GM21390 (cell line): ENCODE results near the gene RIPOR3.
"Not testable (repeated sequence)": the region's sequence is repeated elsewhere in the genome, so short reads cannot be mapped to it uniquely, and the experiment has no call there.

Experiments used
- ATAC-seq: cut with Tn5 transposase; IDR thresholded peaks from one replicate; pipeline ENCODE4 v1.9.1; 2021; ENCODE audit not compliant: unreplicated experiment

Gene RIPOR3

DNA sequence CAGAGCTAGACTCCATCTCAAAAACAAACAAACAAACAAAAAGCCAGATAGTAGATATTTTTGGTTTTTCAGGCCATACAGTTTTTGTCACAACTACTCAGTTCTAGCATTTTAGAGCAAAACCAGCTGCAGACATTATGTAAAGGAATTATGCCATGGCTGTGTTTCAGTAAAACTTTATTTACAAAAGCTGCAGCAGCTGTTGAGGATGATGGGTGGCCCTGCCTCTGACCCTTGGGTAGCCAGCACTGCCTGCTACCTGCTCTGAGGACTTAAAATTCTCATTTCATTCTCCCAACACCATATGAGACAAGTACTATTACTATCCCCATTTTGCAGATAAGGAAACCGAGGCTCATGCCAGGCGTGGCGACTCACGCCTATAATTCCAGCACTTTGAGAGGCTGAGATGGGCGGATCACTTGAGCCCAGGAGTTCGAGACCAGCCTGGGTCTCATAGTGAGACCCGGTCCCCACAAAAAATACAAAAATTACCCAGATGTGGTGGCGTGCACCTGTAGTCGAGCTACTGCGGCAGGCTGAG lies 56.3 kb downstream of the RIPOR3 start:
- ATAC-seq = no peak

GRCh38 chr20:50634191-50634590 lies 57.2 kb downstream of the RIPOR3 start:
- no peak for ATAC-seq

DNA sequence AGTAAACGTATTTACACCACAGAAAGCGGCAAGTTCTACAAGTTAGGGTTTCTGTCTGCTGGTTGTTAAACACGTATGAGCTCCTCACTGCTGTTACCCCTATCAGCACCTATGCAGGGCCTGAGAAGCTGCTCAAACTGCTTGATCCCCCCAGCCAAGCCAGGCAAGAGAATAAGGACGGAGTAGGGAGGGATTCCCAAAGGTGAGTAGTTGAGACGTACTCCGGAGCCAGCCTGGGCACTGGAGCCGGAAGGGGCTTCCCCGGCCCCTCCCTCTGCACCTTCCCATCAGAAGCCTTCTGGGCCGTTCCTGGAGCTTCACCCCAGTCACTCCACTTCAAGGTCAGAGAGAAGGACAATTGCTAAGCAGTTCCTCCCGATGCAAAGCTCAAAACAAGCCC lies 58.0 kb downstream of the RIPOR3 start:
- no peak for ATAC-seq

GRCh38 chr20:50632701-50633100 lies 58.6 kb downstream of the RIPOR3 start:
- no peak for ATAC-seq

GRCh38 chr20:50632236-50632635 lies 59.1 kb downstream of the RIPOR3 start:
- ATAC-seq = no peak

DNA sequence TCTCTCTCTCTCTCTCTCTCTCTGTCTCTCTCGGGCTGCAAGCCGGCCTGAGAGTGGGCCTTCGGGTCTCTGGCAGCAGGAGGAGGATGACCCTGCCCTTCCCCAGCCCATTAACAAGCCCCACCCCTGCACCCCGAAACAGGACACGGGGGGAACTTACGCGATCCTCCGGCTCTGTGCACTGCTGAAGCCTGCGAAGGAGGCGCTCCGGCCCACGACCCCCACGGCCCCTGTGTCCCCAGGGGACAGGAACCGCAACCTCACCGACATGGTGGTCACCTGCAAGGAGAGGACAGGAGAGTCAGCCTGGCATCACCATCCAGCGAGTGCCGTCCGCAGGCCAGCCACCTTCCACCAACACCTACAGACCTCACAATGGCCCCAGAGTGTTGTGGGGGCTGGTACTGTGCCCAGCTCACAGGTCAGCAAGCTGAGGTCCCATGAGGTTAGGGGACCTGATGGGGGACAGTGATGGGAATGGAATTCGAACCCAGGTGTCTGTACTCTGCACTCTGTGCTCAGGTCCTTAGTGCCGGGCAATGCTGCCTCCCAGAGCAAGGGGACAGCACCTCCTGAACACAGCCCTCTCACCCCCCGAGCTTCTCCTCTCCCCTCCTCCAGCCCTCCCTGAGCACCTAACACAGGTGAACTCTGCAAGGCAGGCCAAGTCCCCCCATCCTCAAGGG lies 60.6 kb downstream of the RIPOR3 start:
- ATAC-seq = no peak

GRCh38 chr20:50629670-50630045 lies 61.7 kb downstream of the RIPOR3 start:
- ATAC-seq = no peak

GRCh38 chr20:50628853-50629669 lies 62.3 kb downstream of the RIPOR3 start:
- no peak for ATAC-seq

- no peak for ATAC-seq
Observed at GRCh38 chr20:50628332-50628731, 63.0 kb downstream of the RIPOR3 start.

GRCh38 chr20:50627747-50628146 lies 63.6 kb downstream of the RIPOR3 start:
- ATAC-seq = no peak

- ATAC-seq = no peak
Observed at GRCh38 chr20:50625986-50626677, 65.2 kb downstream of the RIPOR3 start.

GRCh38 chr20:50624351-50625016 lies 66.9 kb downstream of the RIPOR3 start:
- no peak for ATAC-seq

- no peak for ATAC-seq
Observed at GRCh38 chr20:50621068-50621665, 70.2 kb downstream of the RIPOR3 start.

GRCh38 chr20:50620459-50620858 lies 70.9 kb downstream of the RIPOR3 start:
- ATAC-seq = not testable (repeated sequence)

GRCh38 chr20:50618537-50618936 lies 72.8 kb downstream of the RIPOR3 start:
- ATAC-seq = no peak

DNA sequence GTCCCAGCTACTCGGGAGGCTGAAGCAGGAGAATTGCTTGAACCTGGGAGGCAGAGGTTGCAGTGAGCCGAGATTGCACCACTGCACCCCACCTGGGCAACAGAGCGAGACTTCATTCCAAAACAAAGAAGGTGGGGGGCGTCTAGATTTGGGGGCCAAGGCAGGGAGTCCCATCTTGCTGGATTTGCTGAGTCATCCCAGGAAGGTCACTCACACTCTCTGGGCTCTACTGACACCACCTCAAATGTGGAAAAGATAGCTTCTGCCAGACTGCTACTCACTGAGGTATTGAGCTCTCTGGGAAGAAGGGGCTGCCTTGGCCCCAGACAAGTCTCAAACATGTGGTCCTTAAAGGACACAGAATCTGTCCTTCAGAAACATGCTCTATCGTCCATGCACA lies 74.3 kb downstream of the RIPOR3 start:
- no peak for ATAC-seq

DNA sequence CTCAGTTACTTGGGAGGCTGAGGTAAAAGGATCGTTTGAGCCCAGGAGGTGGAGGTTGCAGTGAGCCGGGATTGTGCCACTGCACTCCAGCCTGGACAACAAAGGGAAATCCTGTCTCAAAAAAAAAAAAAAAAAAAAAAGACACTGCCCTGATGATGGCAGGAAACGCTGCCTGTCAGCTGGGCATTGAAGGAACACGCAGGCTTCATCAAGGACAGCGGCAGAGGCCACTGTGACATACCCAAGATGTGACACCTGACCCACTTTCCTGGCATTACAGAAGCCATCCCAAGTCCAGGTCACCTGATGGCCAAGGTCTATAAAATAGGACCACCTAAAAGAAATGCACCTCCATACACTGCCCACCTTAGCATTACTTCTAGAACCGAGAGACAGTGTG lies 75.9 kb downstream of the RIPOR3 start:
- ATAC-seq = no peak

GRCh38 chr20:50613438-50614169 lies 77.7 kb downstream of the RIPOR3 start:
- ATAC-seq = no peak

- no peak for ATAC-seq
Observed at GRCh38 chr20:50611128-50611810, 80.1 kb downstream of the RIPOR3 start.
